CD4-positive, alpha-beta T cell treated with Interleukin-15 for 1 hour (primary cell): ENCODE results near the gene TBC1D22A.

Experiments
- DNase-seq: peaks from one replicate; pipeline ENCODE4 v3.0.0-alpha.2; 2020

Gene TBC1D22A

GRCh38 chr22:46843821-46844255 lies 81.4 kb downstream of the TBC1D22A start:
- no peak for DNase-seq

GRCh38 chr22:46844606-46845210 lies 82.3 kb downstream of the TBC1D22A start:
- no peak for DNase-seq

- DNase-seq, result no peak
Measured at GRCh38 chr22:46845296-46846149, 83.1 kb downstream of the TBC1D22A start.

GRCh38 chr22:46846150-46846831 lies 83.8 kb downstream of the TBC1D22A start:
- no peak for DNase-seq

GRCh38 chr22:46846832-46847355 lies 84.4 kb downstream of the TBC1D22A start:
- no peak for DNase-seq

- no peak for DNase-seq
Measured at GRCh38 chr22:46848197-46848596, 85.7 kb downstream of the TBC1D22A start.

- DNase-seq, result no peak
Measured at GRCh38 chr22:46849101-46849500, 86.7 kb downstream of the TBC1D22A start.

- no peak for DNase-seq
Measured at GRCh38 chr22:46849951-46850350, 87.5 kb downstream of the TBC1D22A start.

GRCh38 chr22:46851311-46851710 lies 88.9 kb downstream of the TBC1D22A start:
- no peak for DNase-seq

- no peak for DNase-seq
Measured at GRCh38 chr22:46851941-46852340, 89.5 kb downstream of the TBC1D22A start.

- no peak for DNase-seq
Measured at GRCh38 chr22:46852771-46853170, 90.3 kb downstream of the TBC1D22A start.

- no peak for DNase-seq
Measured at GRCh38 chr22:46853191-46853590, 90.7 kb downstream of the TBC1D22A start.

- peak; percentile 66 for DNase-seq
Measured at GRCh38 chr22:46854125-46854870, 91.8 kb downstream of the TBC1D22A start.

- DNase-seq, result no peak
Measured at GRCh38 chr22:46855681-46856080, 93.2 kb downstream of the TBC1D22A start.

- no peak for DNase-seq
Measured at GRCh38 chr22:46856661-46857060, 94.2 kb downstream of the TBC1D22A start.

GRCh38 chr22:46857142-46857884 lies 94.9 kb downstream of the TBC1D22A start:
- no peak for DNase-seq

- no peak for DNase-seq
Measured at GRCh38 chr22:46857885-46858143, 95.4 kb downstream of the TBC1D22A start.

GRCh38 chr22:46858181-46858771 lies 95.8 kb downstream of the TBC1D22A start:
- DNase-seq, result no peak

GRCh38 chr22:46860562-46860961 lies 98.1 kb downstream of the TBC1D22A start:
- DNase-seq, result no peak

GRCh38 chr22:46861468-46862367 lies 99.3 kb downstream of the TBC1D22A start:
- DNase-seq, result no peak
